Gastroesophageal sphincter (tissue), 4 donors: ENCODE data around the gene MED22. TPM values are rescaled to one million over a fixed set of nuclear protein-coding genes. Genes with fewer than 3 reads are reported as not detected.

Source experiments
- ATAC-seq: fragments of 150-250 bp; one replicate; pipeline ENCODE4 v1.9.1; 2016; ENCODE audit warnings: mild to moderate bottlenecking, moderate library complexity
- H3K27ac ChIP-seq, 4 donors: fragments of 200-600 bp; sonication (generic) in 3 of 4; 1 replicate in 3 of 4; 2 replicates in 1 of 4; pipeline ENCODE4 v1.5.1; 2016 to 2019
- H3K27me3 ChIP-seq: fragments of 200-600 bp; sonication (generic); one replicate; pipeline ENCODE4 v1.5.1; 2019
- H3K36me3 ChIP-seq, 2 donors: fragments of 200-600 bp; sonication (generic); one replicate each; pipeline ENCODE4 v1.5.1; 2019; ENCODE audit warnings: control low read depth in 1 of 2
- H3K4me1 ChIP-seq, 3 donors: fragments of 200-600 bp; sonication (generic); 1 replicate in 2 of 3; 2 replicates in 1 of 3; pipeline ENCODE4 v1.5.1; 2016 to 2019; ENCODE audit warnings: control low read depth in 2 of 3
- H3K4me3 ChIP-seq, 2 donors: fragments of 200-600 bp; sonication (generic); one replicate each; pipeline ENCODE4 v1.5.1; 2019; ENCODE audit warnings: mild to moderate bottlenecking in 1 of 2, moderate library complexity in 1 of 2
- H3K9me3 ChIP-seq, 3 donors: fragments of 200-600 bp; sonication (generic); one replicate each; pipeline ENCODE4 v1.5.1; 2017 to 2019; ENCODE audit warnings: control low read depth in 2 of 3
- EP300 ChIP-seq: sonication (generic); formaldehyde crosslinking; IDR thresholded peaks from one replicate; pipeline ENCODE4 v1.6.1; 2017; ENCODE audit warnings: antibody characterized with exemption, mild to moderate bottlenecking
- POLR2A ChIP-seq, 2 donors: fragments of 450-650 bp; IDR thresholded peaks; one replicate each; pipeline ENCODE4 v1.6.1; 2017; ENCODE audit warnings: antibody characterized with exemption in 2 of 2, mild to moderate bottlenecking in 2 of 2, moderate library complexity in 1 of 2
- POLR2AphosphoS5 ChIP-seq: sonication (generic); formaldehyde crosslinking; IDR thresholded peaks from one replicate; pipeline ENCODE4 v1.6.1; 2017; ENCODE audit warnings: antibody characterized with exemption
- WGBS, 2 donors: methylation state at CpG; one replicate each; pipeline ENCODE4 v1.1.5; 2018; ENCODE audit warnings: low coverage in 1 of 2; 5-methylcytosine and 5-hydroxymethylcytosine counted together
- total RNA-seq, 4 donors: library from RNA; depleted of rRNA; stranded (reverse); fragments of >200 nt; gene quantifications; one replicate each; pipeline ENCODE4 v1.1.0, GENCODE V29; 2016
- TF ChIP-seq, protein P1 (sequence below), 4 experiments: fragments of 200-600 bp in 2 of 4; fragments of 450-650 bp in 2 of 4; sonication (generic) in 1 of 4; IDR thresholded peaks; one replicate each; pipeline ENCODE4 v1.5.1; 2017 to 2019; ENCODE audit warnings: antibody characterized with exemption in 4 of 4, mild to moderate bottlenecking in 2 of 4, moderate library complexity in 2 of 4

The MED22 gene
- total RNA-seq, 4 donors from 2014 or later: 25.1 to 47.3 (median 37.8) TPM

- no peak for ATAC-seq
- H3K27ac ChIP-seq: no peak overlapping the region
- WGBS, 2 donors: 72 to 89% methylated on average over 3 to 8 of the region's 9 CpGs
- H3K4me3 ChIP-seq: no peak overlapping the region
- H3K4me1 ChIP-seq: no peaks in the 10 kb centered on the region
- peaks cover 29% of the 10 kb centered on the region for H3K27me3 ChIP-seq
- no peaks in the 10 kb centered on the region for H3K36me3 ChIP-seq
- no peaks in the 10 kb centered on the region for H3K9me3 ChIP-seq
- TF ChIP-seq POLR2A (IDR thresholded peaks at IDR 0.05): no peak
- TF ChIP-seq, protein P1, sequence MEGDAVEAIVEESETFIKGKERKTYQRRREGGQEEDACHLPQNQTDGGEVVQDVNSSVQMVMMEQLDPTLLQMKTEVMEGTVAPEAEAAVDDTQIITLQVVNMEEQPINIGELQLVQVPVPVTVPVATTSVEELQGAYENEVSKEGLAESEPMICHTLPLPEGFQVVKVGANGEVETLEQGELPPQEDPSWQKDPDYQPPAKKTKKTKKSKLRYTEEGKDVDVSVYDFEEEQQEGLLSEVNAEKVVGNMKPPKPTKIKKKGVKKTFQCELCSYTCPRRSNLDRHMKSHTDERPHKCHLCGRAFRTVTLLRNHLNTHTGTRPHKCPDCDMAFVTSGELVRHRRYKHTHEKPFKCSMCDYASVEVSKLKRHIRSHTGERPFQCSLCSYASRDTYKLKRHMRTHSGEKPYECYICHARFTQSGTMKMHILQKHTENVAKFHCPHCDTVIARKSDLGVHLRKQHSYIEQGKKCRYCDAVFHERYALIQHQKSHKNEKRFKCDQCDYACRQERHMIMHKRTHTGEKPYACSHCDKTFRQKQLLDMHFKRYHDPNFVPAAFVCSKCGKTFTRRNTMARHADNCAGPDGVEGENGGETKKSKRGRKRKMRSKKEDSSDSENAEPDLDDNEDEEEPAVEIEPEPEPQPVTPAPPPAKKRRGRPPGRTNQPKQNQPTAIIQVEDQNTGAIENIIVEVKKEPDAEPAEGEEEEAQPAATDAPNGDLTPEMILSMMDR (IDR thresholded peaks at IDR 0.05): no peak
- no peak for TF ChIP-seq EP300
- TF ChIP-seq POLR2AphosphoS5: no peak
These were observed 39.7 kb upstream of the MED22 start for GRCh38 chr9:133387680-133388079.

DNA sequence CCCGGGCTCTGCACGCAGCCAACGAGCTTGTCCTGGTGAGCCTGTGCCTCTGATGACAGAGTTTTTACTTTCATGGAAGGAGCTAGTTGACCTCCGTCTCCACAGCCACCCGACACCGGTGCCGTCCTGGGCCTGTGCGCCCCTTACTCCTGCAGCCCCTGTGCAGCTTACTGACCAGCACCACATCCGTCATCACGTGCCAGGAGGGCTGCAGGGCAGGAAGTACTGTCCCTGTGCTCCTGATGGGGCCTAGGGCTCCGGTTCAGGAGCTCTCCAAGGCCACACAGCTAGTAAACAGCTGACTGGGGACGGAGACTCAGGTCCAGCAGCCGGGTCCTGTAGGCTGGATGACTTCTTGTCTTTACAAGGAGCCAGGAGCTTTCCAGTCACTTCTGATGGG, 38.4 kb upstream of the MED22 start:
- WGBS, 2 donors: no CpG with 5 or more reads among the region's 13 CpGs
- no peak for ATAC-seq
- H3K27me3 ChIP-seq: peaks cover 20% of the 10 kb centered on the region
- H3K4me1 ChIP-seq: no peaks in the 10 kb centered on the region
- TF ChIP-seq, protein P1 (IDR thresholded peaks at IDR 0.05): no peak
- TF ChIP-seq POLR2A (IDR thresholded peaks at IDR 0.05): no peak
- no peak for TF ChIP-seq POLR2AphosphoS5
- no peak for TF ChIP-seq EP300
- no peak overlapping the region for H3K4me3 ChIP-seq
- H3K27ac ChIP-seq: no peak overlapping the region
- no peaks in the 10 kb centered on the region for H3K9me3 ChIP-seq
- H3K36me3 ChIP-seq: no peaks in the 10 kb centered on the region

DNA sequence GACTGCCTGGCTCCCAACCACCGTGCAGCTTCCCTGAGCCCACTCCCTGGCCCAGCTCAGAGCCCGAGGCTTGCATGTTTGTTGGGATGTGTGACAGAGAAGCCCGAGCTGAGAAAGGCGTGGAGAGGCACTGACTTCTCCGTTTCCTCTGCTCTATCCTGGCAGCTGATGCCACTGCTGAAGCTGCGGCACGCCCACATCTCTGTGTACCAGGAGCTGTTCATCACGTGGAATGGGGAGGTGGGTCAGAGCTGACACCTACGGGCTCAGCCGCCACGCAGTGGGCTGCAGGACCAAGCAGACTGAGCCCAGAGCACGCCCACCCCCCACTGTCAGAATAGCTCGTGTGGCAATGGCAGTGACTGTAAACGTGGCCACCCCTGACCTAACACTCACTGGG, 37.5 kb upstream of the MED22 start:
- no peaks in the 10 kb centered on the region for H3K36me3 ChIP-seq
- 68 to 92% methylated on average over 3 to 5 of the region's 14 CpGs for WGBS, 2 donors
- H3K9me3 ChIP-seq: no peaks in the 10 kb centered on the region
- H3K4me1 ChIP-seq: no peaks in the 10 kb centered on the region
- no peak overlapping the region for H3K4me3 ChIP-seq
- H3K27ac ChIP-seq: no peak overlapping the region
- no peak for ATAC-seq
- H3K27me3 ChIP-seq: peaks cover 13% of the 10 kb centered on the region
- TF ChIP-seq EP300: no peak
- TF ChIP-seq POLR2AphosphoS5: no peak
- no peak for TF ChIP-seq POLR2A (IDR thresholded peaks at IDR 0.05)
- TF ChIP-seq, protein P1 (IDR thresholded peaks at IDR 0.05): no peak

GRCh38 chr9:133384736-133385321, 36.9 kb upstream of the MED22 start:
- 62 to 96% methylated on average over 5 to 7 of the region's 17 CpGs for WGBS, 2 donors
- Histone ChIP-seq H3K9me3 (no peaks in the 10 kb centered on the region), H3K36me3 (no peaks in the 10 kb centered on the region), H3K4me1 (no peaks in the 10 kb centered on the region), H3K4me3 (no peak overlapping the region), H3K27ac (no peak overlapping the region), H3K27me3 (peaks cover 9% of the 10 kb centered on the region)
- no peak for ATAC-seq
- TF ChIP-seq POLR2AphosphoS5: no peak
- TF ChIP-seq EP300: no peak
- TF ChIP-seq, protein P1 (IDR thresholded peaks at IDR 0.05): no peak

DNA sequence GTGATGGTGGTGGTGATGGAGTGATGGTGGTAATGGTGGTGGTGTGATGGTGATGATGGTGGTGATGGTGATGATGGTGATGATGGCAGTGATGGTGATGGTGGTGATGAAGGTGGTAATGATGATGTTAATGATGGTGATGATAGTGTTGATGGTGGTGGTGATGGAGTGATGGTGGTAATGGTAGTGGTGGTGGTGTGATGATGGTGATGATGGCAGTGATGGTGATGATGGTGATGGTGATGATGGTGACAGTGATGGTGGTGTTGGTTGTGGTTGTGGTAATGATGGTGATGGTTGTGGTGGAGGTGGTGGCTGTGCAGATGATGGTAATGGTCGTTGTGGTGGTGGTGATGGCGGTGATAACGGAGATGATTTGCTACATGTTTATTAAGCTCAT, 35.5 kb upstream of the MED22 start:
- Histone ChIP-seq H3K4me3 (no peak overlapping the region), H3K27me3 (no peaks in the 10 kb centered on the region), H3K9me3 (no peaks in the 10 kb centered on the region), H3K36me3 (no peaks in the 10 kb centered on the region), H3K27ac (no peak overlapping the region), H3K4me1 (no peaks in the 10 kb centered on the region)
- 94 to 97% methylated on average over 3 of the region's 3 CpGs for WGBS, 2 donors
- TF ChIP-seq EP300: no peak
- no peak for TF ChIP-seq POLR2AphosphoS5
- TF ChIP-seq, protein P1 (IDR thresholded peaks at IDR 0.05): no peak
- no peak for TF ChIP-seq POLR2A (IDR thresholded peaks at IDR 0.05)
- no peak for ATAC-seq
